ENCODE results near the gene GEMIN7. TPM values are rescaled to one million over a fixed set of nuclear protein-coding genes. Genes with fewer than 3 reads are reported as not detected.

GEMIN7 gene
- total RNA-seq, 2 experiments from 2014 or later, result 29.8 to 30.1 TPM

- H3K4me3 Mint-ChIP-seq, result peak within 1 kb of the TSS; percentile 78
- H3K4me1 Mint-ChIP-seq (ENCODE audit: low read depth), result peaks cover 33% of the 10 kb centered on the region
- no peaks in the 10 kb centered on the region for H3K9me3 Mint-ChIP-seq
- CTCF ChIA-PET, result interaction anchor here (1.7 kb wide), 1 partner anchor 16 kb away, joined by 9 read pairs; no protein-coding TSS in a partner anchor
- POLR2A ChIA-PET, result interaction anchor here (2.6 kb wide), 1 partner anchor 16 kb away, joined by 9 read pairs; the partner anchor contains the start of gene PPP1R37
- H3K36me3 Mint-ChIP-seq, result peaks cover 7% of the 10 kb centered on the region
- peak; percentile 88 for DNase-seq
- H3K27me3 Mint-ChIP-seq, result no peaks in the 10 kb centered on the region
- peak within 1 kb of the TSS; percentile 64 for H3K27ac Mint-ChIP-seq
- intact Hi-C loops (cut with micrococcal nuclease), result loop anchor here (1.0 to 5.0 kb wide), 2 partner anchors 59 to 101 kb away; partner anchors contain the start of genes BLOC1S3 and TRAPPC6A
Observed at GRCh38 chr19:45076029-45076850, 2.8 kb upstream of the GEMIN7 start, which contains the start of gene ZNF296. Gene ZNF296, minus strand, starts transcription at chr19:45076478. Its CDS starts 105 bp downstream, at chr19:45076373.

GRCh38 chr19:45076851-45077730 is 2.0 kb upstream of the GEMIN7 start:
- intact Hi-C loops (cut with micrococcal nuclease), result loop anchor here (1.0 to 5.0 kb wide), 2 partner anchors 60 to 100 kb away; partner anchors contain the start of genes BLOC1S3 and TRAPPC6A

GRCh38 chr19:45078390-45079062 is 534 bp upstream of the GEMIN7 start:
- intact Hi-C loops (cut with micrococcal nuclease), result loop anchor here (1.0 to 5.0 kb wide), 3 partner anchors 13 to 170 kb away; partner anchors contain the start of genes BLOC1S3 and TRAPPC6A
- Mint-ChIP-seq H3K4me3 (peak overlapping the region; percentile 96), H3K36me3 (peaks cover 14% of the 10 kb centered on the region), H3K4me1 (ENCODE audit: low read depth) (peaks cover 42% of the 10 kb centered on the region), H3K9me3 (no peaks in the 10 kb centered on the region), H3K27me3 (no peaks in the 10 kb centered on the region), H3K27ac (peak overlapping the region; percentile 76)
- DNase-seq, result no peak
- ChIA-PET CTCF (interaction anchor here (0.7 to 1.3 kb wide), 5 partner anchors 9 to 40 kb away, joined by 3 to 5 read pairs (median 3); partner anchors contain the start of gene CLASRP), POLR2A (interaction anchor here (0.6 to 2.5 kb wide), 7 partner anchors 9 to 99 kb away, joined by 3 to 22 read pairs (median 3); partner anchors contain the start of genes PPP1R37 and TRAPPC6A)

More at GRCh38 chr19:45076851-45077730, 2.0 kb upstream of the GEMIN7 start:
- no peak for DNase-seq
- H3K27me3 Mint-ChIP-seq, result no peaks in the 10 kb centered on the region
- H3K4me1 Mint-ChIP-seq (ENCODE audit: low read depth), result peaks cover 39% of the 10 kb centered on the region
- H3K27ac Mint-ChIP-seq, result peak overlapping the region; percentile 64
- H3K9me3 Mint-ChIP-seq, result no peaks in the 10 kb centered on the region
- CTCF ChIA-PET, result no interaction called here
- H3K4me3 Mint-ChIP-seq, result peak overlapping the region; percentile 78
- peaks cover 11% of the 10 kb centered on the region for H3K36me3 Mint-ChIP-seq
- POLR2A ChIA-PET, result interaction anchor here (2.6 kb wide), 1 partner anchor 15 kb away, joined by 9 read pairs; the partner anchor contains the start of gene PPP1R37

- no peaks in the 10 kb centered on the region for H3K27me3 Mint-ChIP-seq
- peaks cover 14% of the 10 kb centered on the region for H3K36me3 Mint-ChIP-seq
- intact Hi-C loops (cut with micrococcal nuclease), result loop anchor here (1.0 to 5.0 kb wide), 4 partner anchors 11 to 168 kb away; partner anchors contain the start of genes BLOC1S3 and TRAPPC6A
- CTCF ChIA-PET, result interaction anchor here (1.0 to 1.3 kb wide), 2 partner anchors 20 to 91 kb away, joined by 4 to 6 read pairs; no protein-coding TSS in a partner anchor
- POLR2A ChIA-PET, result interaction anchor here (0.8 to 2.5 kb wide), 4 partner anchors 12 to 98 kb away, joined by 3 to 22 read pairs (median 4); partner anchors contain the start of genes CLASRP, PPP1R37 and TRAPPC6A
- DNase-seq, result no peak
- no peaks in the 10 kb centered on the region for H3K9me3 Mint-ChIP-seq
- peak overlapping the region; percentile 96 for H3K4me3 Mint-ChIP-seq
- peak overlapping the region; percentile 76 for H3K27ac Mint-ChIP-seq
- H3K4me1 Mint-ChIP-seq (ENCODE audit: low read depth), result peaks cover 38% of the 10 kb centered on the region
Observed at GRCh38 chr19:45079911-45080370, 881 bp downstream of the GEMIN7 start.

- H3K9me3 Mint-ChIP-seq, result no peaks in the 10 kb centered on the region
- peak overlapping the region; percentile 1 for H3K4me3 Mint-ChIP-seq
- intact Hi-C loops (cut with micrococcal nuclease), result no loop called here
- peaks cover 38% of the 10 kb centered on the region for H3K4me1 Mint-ChIP-seq (ENCODE audit: low read depth)
- no peak overlapping the region for H3K27ac Mint-ChIP-seq
- ChIA-PET POLR2A (no interaction called here), CTCF (no interaction called here)
- no peak for DNase-seq
- H3K36me3 Mint-ChIP-seq, result peaks cover 19% of the 10 kb centered on the region
- no peaks in the 10 kb centered on the region for H3K27me3 Mint-ChIP-seq
Observed at GRCh38 chr19:45082170-45082569, 3.1 kb downstream of the GEMIN7 start.

GRCh38 chr19:45086480-45086879 is 7.4 kb downstream of the GEMIN7 start:
- POLR2A ChIA-PET, result no interaction called here
- Mint-ChIP-seq H3K36me3 (peaks cover 29% of the 10 kb centered on the region), H3K27me3 (no peaks in the 10 kb centered on the region), H3K4me3 (no peak overlapping the region), H3K4me1 (ENCODE audit: low read depth) (peaks cover 28% of the 10 kb centered on the region), H3K9me3 (no peaks in the 10 kb centered on the region), H3K27ac (peak overlapping the region; percentile 24)
- intact Hi-C loops (cut with micrococcal nuclease), result no loop called here
- CTCF ChIA-PET, result no interaction called here
- DNase-seq, result no peak

- intact Hi-C loops (cut with micrococcal nuclease), result no loop called here
- Mint-ChIP-seq H3K4me3 (no peak overlapping the region), H3K36me3 (peaks cover 24% of the 10 kb centered on the region), H3K4me1 (ENCODE audit: low read depth) (peaks cover 21% of the 10 kb centered on the region), H3K27me3 (no peaks in the 10 kb centered on the region), H3K9me3 (no peaks in the 10 kb centered on the region), H3K27ac (peak overlapping the region; percentile 84)
- CTCF ChIA-PET, result interaction anchor here (0.7 kb wide), 1 partner anchor 9 kb away, joined by 5 read pairs; the partner anchor contains the start of gene GEMIN7
- DNase-seq, result peak; percentile 68
- POLR2A ChIA-PET, result interaction anchor here (0.7 to 2.3 kb wide), 2 partner anchors 8 to 91 kb away, joined by 3 to 7 read pairs; partner anchors contain the start of genes BLOC1S3, GEMIN7 and TRAPPC6A
Observed at GRCh38 chr19:45087531-45087930, 8.5 kb downstream of the GEMIN7 start.

GRCh38 chr19:45090034-45090433 is 11.0 kb downstream of the GEMIN7 start:
- Mint-ChIP-seq H3K4me1 (ENCODE audit: low read depth) (peaks cover 39% of the 10 kb centered on the region), H3K27ac (no peak overlapping the region), H3K27me3 (no peaks in the 10 kb centered on the region), H3K36me3 (peaks cover 24% of the 10 kb centered on the region), H3K4me3 (no peak overlapping the region), H3K9me3 (no peaks in the 10 kb centered on the region)
- DNase-seq, result no peak
- intact Hi-C loops (cut with micrococcal nuclease), result loop anchor here (5.0 kb wide), 1 partner anchor 133 kb away; the partner anchor contains the start of gene CLPTM1
- ChIA-PET POLR2A (interaction anchor here (0.7 to 1.1 kb wide), 2 partner anchors 12 to 218 kb away, joined by 3 read pairs; no protein-coding TSS in a partner anchor), CTCF (interaction anchor here (1.5 kb wide), 1 partner anchor 36 kb away, joined by 7 read pairs; no protein-coding TSS in a partner anchor)

GRCh38 chr19:45090606-45091005 is 11.5 kb downstream of the GEMIN7 start:
- no peaks in the 10 kb centered on the region for H3K9me3 Mint-ChIP-seq
- DNase-seq, result no peak
- intact Hi-C loops (cut with micrococcal nuclease), result loop anchor here (1.0 to 5.0 kb wide), 2 partner anchors 11 to 133 kb away; partner anchors contain the start of genes CLPTM1 and GEMIN7
- ChIA-PET CTCF (no interaction called here), POLR2A (interaction anchor here (1.1 to 2.6 kb wide), 2 partner anchors 12 to 14 kb away, joined by 3 to 9 read pairs; partner anchors contain the start of gene ZNF296)
- no peaks in the 10 kb centered on the region for H3K27me3 Mint-ChIP-seq
- H3K4me3 Mint-ChIP-seq, result no peak overlapping the region
- peaks cover 39% of the 10 kb centered on the region for H3K4me1 Mint-ChIP-seq (ENCODE audit: low read depth)
- H3K36me3 Mint-ChIP-seq, result peaks cover 20% of the 10 kb centered on the region
- no peak overlapping the region for H3K27ac Mint-ChIP-seq

Measured in activated CD4-positive, alpha-beta memory T cell treated with anti-CD3 and anti-CD28 coated beads for 36 hours (primary cell).